Keratinocyte (primary cell): Measurements from ENCODE around the gene HSFX3. TPM values are rescaled to one million over a fixed set of nuclear protein-coding genes. Genes with fewer than 3 reads are reported as not detected.
"Not testable (repeated sequence)": the region's sequence is repeated elsewhere in the genome, so short reads cannot be mapped to it uniquely, and the experiment has no call there.

Experiments used
- DNase-seq: peaks from one replicate; pipeline ENCODE4 v3.0.0-alpha.2; 2011; ENCODE audit warnings: low read depth, missing footprints, low spot score
- FAIRE-seq: peaks from 2 replicates; lab custom pipeline; 2011; peaks lifted over from hg19 to GRCh38; lab: Jason Lieb, UNC
- H2AFZ ChIP-seq: 2 replicates; pipeline ENCODE4 v1.6.0; 2012; ENCODE audit warnings: low read length, control low read depth, inconsistent platforms; ENCODE audit not compliant: control insufficient read depth
- H3K27ac ChIP-seq: 2 replicates; pipeline ENCODE4 v1.5.1; 2011; ENCODE audit warnings: low read length; ENCODE audit not compliant: control insufficient read depth, insufficient read depth
- H3K27me3 ChIP-seq: 3 replicates; pipeline ENCODE4 v1.6.0; 2011; ENCODE audit warnings: low read length; ENCODE audit not compliant: control insufficient read depth, insufficient read depth; ENCODE audit errors: extremely low read depth
- H3K36me3 ChIP-seq, 2 experiments: 2 replicates in 1 of 2; 3 replicates in 1 of 2; pipeline ENCODE4 v1.5.1; 2011; ENCODE audit warnings: low read length in 2 of 2, mild to moderate bottlenecking in 1 of 2; ENCODE audit not compliant: control insufficient read depth in 2 of 2, insufficient read depth in 2 of 2; ENCODE audit errors: extremely low read depth in 1 of 2
- H3K4me1 ChIP-seq: 3 replicates; pipeline ENCODE4 v1.5.1; 2011; ENCODE audit warnings: low read length; ENCODE audit not compliant: control insufficient read depth, insufficient read depth; ENCODE audit errors: extremely low read depth
- H3K4me2 ChIP-seq: 3 replicates; pipeline ENCODE4 v1.6.0; 2011; ENCODE audit warnings: low read depth, low read length; ENCODE audit not compliant: control insufficient read depth, insufficient read depth; ENCODE audit errors: extremely low read depth
- H3K4me3 ChIP-seq, 3 experiments: fragments of 200-600 bp in 1 of 3; sonication (generic) in 1 of 3; 2 replicates in 2 of 3; 3 replicates in 1 of 3; pipeline ENCODE4 v1.5.1; 2011 to 2016; ENCODE audit warnings: low read length in 3 of 3, mild to moderate bottlenecking in 3 of 3, control low read depth in 2 of 3, inconsistent platforms in 1 of 3, low read depth in 1 of 3, mixed read lengths in 1 of 3, mixed run types in 1 of 3, moderate library complexity in 1 of 3; ENCODE audit not compliant: control insufficient read depth in 2 of 3, insufficient read depth in 2 of 3; ENCODE audit errors: extremely low read depth in 1 of 3
- H3K79me2 ChIP-seq: 2 replicates; pipeline ENCODE4 v1.6.0; 2012; ENCODE audit warnings: low read length; ENCODE audit not compliant: control insufficient read depth, insufficient read depth
- H3K9ac ChIP-seq: 3 replicates; pipeline ENCODE4 v1.6.0; 2011; ENCODE audit warnings: low read length; ENCODE audit not compliant: control insufficient read depth, insufficient read depth; ENCODE audit errors: extremely low read depth
- H3K9me1 ChIP-seq: 3 replicates; pipeline ENCODE4 v1.6.0; 2011; ENCODE audit warnings: low read length; ENCODE audit not compliant: control insufficient read depth, insufficient read depth; ENCODE audit errors: extremely low read depth
- H3K9me3 ChIP-seq: 2 replicates; pipeline ENCODE4 v1.5.1; 2012; ENCODE audit warnings: low read depth, low read length; ENCODE audit not compliant: control insufficient read depth
- H4K20me1 ChIP-seq: 3 replicates; pipeline ENCODE4 v1.6.0; 2011; ENCODE audit warnings: low read length; ENCODE audit not compliant: control insufficient read depth, insufficient read depth; ENCODE audit errors: extremely low read depth
- dilution Hi-C: fragments of 300-500 bp; cut with MboI; formaldehyde crosslinking; loops from one replicate; pipeline ENCODE4 v1.7.0; 2020; ENCODE audit warnings: low sequenced_read_pairs; ENCODE audit not compliant: extremely low pct_ligation_motif_present
- polyA plus RNA-seq, 5 experiments: library from polyadenylated mRNA; depleted of rRNA in 3 of 5; stranded (reverse) in 3 of 5; stranded (forward) in 1 of 5; unstranded in 1 of 5; fragments of >200 nt; gene quantifications; 1 replicate in 1 of 5; 2 replicates in 3 of 5; 3 replicates in 1 of 5; pipeline versions ENCODE4 v1.2.1 to v1.2.3, GENCODE V29; 2011 to 2012; ENCODE audit warnings: missing spikeins in 2 of 5, low read depth in 1 of 5, low replicate concordance in 1 of 5

The HSFX3 gene
- polyA plus RNA-seq, 1 donor (not counting 4 experiments of a cell fraction or from before 2014, with no cell fraction given) = not detected

GRCh38 chrX:149587359-149587758 lies 37.6 kb upstream of the HSFX3 start, which contains the start of gene MAGEA9B:
Gene MAGEA9B (minus strand): TSS chrX:149587459. CDS start chrX:149583179, 4,280 bp downstream.
- H2AFZ ChIP-seq, H3K79me2 ChIP-seq, dilution Hi-C loops, H3K9me1 ChIP-seq, H3K36me3 ChIP-seq, H3K9me3 ChIP-seq, H3K4me3 ChIP-seq, H3K4me2 ChIP-seq, DNase-seq, FAIRE-seq, H4K20me1 ChIP-seq, H3K27me3 ChIP-seq, H3K27ac ChIP-seq, H3K9ac ChIP-seq, H3K4me1 ChIP-seq: not testable (repeated sequence)

DNA sequence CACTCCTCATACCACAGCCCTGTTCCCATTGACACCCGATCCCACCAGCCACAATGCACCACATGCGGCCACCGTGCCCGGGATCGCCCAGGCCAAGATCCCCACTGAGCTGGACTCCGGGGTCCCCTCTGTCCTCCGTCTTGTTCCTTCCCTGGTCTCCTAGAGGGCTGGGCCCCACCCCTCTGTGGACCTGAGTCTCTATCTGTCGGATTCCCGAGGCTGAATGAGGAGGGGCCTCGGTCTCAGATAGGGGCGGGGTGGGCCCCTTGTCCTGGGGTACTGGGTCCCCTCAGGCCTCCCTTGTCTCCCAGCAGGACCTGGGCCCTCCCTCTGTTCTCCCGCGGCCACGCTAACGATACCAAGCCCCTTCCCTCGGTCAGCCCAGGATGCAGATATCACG lies 35.9 kb upstream of the HSFX3 start:
- FAIRE-seq = not testable (repeated sequence)

DNA sequence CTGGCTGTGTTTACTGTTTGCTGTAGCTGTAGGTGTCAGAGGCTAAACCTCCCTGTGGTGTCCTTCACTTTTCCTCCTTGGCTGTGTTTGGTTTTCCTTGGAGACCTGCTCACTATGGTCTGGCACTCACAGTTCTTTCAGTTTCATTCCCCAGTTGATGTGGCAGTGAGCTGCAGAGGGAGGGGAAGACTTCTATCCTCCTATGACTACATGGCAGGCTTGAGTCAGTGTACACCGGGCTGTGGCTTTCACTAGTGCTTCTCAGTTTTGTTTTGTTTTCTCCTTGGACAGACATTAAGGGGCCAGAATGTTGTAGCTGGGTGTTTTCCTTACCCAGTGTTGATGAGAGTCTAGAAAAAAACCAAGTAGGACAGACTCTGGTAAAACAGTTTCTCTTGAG lies 23.7 kb upstream of the HSFX3 start:
- H3K4me2 ChIP-seq, FAIRE-seq, H3K4me3 ChIP-seq, H3K9ac ChIP-seq, H4K20me1 ChIP-seq, DNase-seq, H3K36me3 ChIP-seq, H3K4me1 ChIP-seq, H2AFZ ChIP-seq, H3K27ac ChIP-seq, H3K27me3 ChIP-seq, dilution Hi-C loops, H3K9me1 ChIP-seq, H3K9me3 ChIP-seq, H3K79me2 ChIP-seq: not testable (repeated sequence)

More for the DNA sequence above, 35.9 kb upstream of the HSFX3 start:
- H3K79me2 ChIP-seq, H3K27me3 ChIP-seq, H3K4me3 ChIP-seq, dilution Hi-C loops, H3K27ac ChIP-seq, H3K4me2 ChIP-seq, H4K20me1 ChIP-seq, H3K4me1 ChIP-seq, H3K36me3 ChIP-seq, DNase-seq, H3K9me1 ChIP-seq, H3K9me3 ChIP-seq, H2AFZ ChIP-seq, H3K9ac ChIP-seq: not testable (repeated sequence)
